Lower lobe of right lung (tissue), 2 donors: ENCODE results near the gene RASSF5. TPM values are rescaled to one million over a fixed set of nuclear protein-coding genes. Genes with fewer than 3 reads are reported as not detected.

ENCODE experiments used
- ATAC-seq, 2 donors: fragments of 200-7000 bp; cut with Tn5 transposase; one replicate each; pipeline ENCODE4 v1.9.1; 2020 to 2022; ENCODE audit warnings: mild to moderate bottlenecking in 2 of 2, moderate library complexity in 2 of 2
- DNase-seq: peaks from one replicate; pipeline ENCODE4 v3.0.0-alpha.2; 2020
- H3K27ac ChIP-seq: fragments of 200-600 bp; one replicate; pipeline ENCODE4 v1.8.0; 2022
- H3K27me3 ChIP-seq: fragments of 200-600 bp; one replicate; pipeline ENCODE4 v1.8.0; 2022; ENCODE audit warnings: low read depth
- H3K36me3 ChIP-seq: fragments of 200-600 bp; one replicate; pipeline ENCODE4 v1.8.0; 2022; ENCODE audit warnings: mild to moderate bottlenecking
- H3K4me1 ChIP-seq: fragments of 200-600 bp; one replicate; pipeline ENCODE4 v1.8.0; 2022
- H3K4me3 ChIP-seq: fragments of 200-600 bp; one replicate; pipeline ENCODE4 v1.8.0; 2022; ENCODE audit warnings: mild to moderate bottlenecking
- H3K9me3 ChIP-seq: fragments of 200-600 bp; one replicate; pipeline ENCODE4 v1.8.0; 2022
- intact Hi-C: fragments of 100-400 bp; cut with DNase I; formaldehyde crosslinking; loops from one replicate; pipeline ENCODE4 v1.11.0; 2022
- total RNA-seq: library from RNA; stranded (reverse); fragmentation: NEBNext Ultra II Directional; extraction: Animal tissue kit (Norgen Biotek cat#: 25700); gene quantifications from one replicate; pipeline ENCODE4 v1.2.1, GENCODE V29; 2021
- TF ChIP-seq, protein P1 (sequence below): fragments of 200-600 bp; IDR thresholded peaks from one replicate; pipeline ENCODE4 v1.8.0; 2022; ENCODE audit warnings: antibody characterized with exemption, mild to moderate bottlenecking
- donor health status: DM: no; HTN: yes; CAD: no; lungs with severe emphysema.

RASSF5 gene
- total RNA-seq, 1 donor from 2014 or later: 48.2 TPM

DNA sequence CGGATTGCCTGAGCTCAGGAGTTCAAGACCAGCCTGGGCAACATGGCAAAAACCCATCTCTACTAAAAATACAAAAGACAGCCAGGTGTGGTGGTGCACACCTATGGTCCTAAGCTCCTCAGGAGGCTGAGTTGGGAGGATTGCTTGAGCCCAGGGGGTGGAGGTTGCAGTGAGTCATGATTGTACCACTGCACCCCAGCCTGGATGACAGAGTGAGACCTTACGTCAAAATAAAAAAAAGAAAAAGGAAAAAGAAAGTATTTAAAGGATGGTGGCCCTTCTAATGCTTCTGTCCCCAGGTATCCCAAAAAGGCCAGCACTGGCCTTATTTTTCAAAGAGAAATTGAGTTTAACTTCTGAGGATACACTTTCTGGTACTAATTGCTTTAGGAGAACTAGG, 35.3 kb upstream of the RASSF5 start:
- ATAC-seq (no peak), DNase-seq (no peak)
- TF ChIP-seq, protein P1, sequence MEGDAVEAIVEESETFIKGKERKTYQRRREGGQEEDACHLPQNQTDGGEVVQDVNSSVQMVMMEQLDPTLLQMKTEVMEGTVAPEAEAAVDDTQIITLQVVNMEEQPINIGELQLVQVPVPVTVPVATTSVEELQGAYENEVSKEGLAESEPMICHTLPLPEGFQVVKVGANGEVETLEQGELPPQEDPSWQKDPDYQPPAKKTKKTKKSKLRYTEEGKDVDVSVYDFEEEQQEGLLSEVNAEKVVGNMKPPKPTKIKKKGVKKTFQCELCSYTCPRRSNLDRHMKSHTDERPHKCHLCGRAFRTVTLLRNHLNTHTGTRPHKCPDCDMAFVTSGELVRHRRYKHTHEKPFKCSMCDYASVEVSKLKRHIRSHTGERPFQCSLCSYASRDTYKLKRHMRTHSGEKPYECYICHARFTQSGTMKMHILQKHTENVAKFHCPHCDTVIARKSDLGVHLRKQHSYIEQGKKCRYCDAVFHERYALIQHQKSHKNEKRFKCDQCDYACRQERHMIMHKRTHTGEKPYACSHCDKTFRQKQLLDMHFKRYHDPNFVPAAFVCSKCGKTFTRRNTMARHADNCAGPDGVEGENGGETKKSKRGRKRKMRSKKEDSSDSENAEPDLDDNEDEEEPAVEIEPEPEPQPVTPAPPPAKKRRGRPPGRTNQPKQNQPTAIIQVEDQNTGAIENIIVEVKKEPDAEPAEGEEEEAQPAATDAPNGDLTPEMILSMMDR: no peak
- no peak overlapping the region for H3K4me3 ChIP-seq
- no peak overlapping the region for H3K27ac ChIP-seq
- no peaks in the 10 kb centered on the region for H3K27me3 ChIP-seq
- H3K9me3 ChIP-seq: no peaks in the 10 kb centered on the region
- intact Hi-C loops: no loop called here
- peaks cover 56% of the 10 kb centered on the region for H3K4me1 ChIP-seq
- peaks cover 21% of the 10 kb centered on the region for H3K36me3 ChIP-seq

DNA sequence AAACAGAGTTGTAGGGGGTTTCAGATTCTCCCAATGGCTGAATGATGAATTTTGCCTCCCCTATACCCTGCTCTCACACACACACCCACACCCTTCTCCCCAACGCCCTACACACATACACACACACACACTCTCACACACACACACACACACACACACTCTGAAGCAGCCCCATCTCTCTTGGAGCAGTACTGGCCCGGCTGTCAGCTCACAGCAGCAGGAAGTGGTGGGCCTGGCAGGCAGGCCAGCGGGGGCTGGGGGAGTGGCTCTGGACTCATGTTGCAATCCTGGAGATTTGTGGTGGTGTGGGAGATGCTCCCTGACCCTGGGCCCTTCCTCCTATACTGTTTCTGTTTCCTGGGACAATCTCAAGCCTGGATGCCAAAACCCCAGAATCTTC, 34.9 kb upstream of the RASSF5 start:
- Histone ChIP-seq H3K36me3 (peaks cover 24% of the 10 kb centered on the region), H3K27me3 (no peaks in the 10 kb centered on the region), H3K9me3 (no peaks in the 10 kb centered on the region), H3K27ac (no peak overlapping the region), H3K4me1 (peaks cover 53% of the 10 kb centered on the region), H3K4me3 (no peak overlapping the region)
- intact Hi-C loops: no loop called here
- ATAC-seq (peak; percentile 30 to 37), DNase-seq (peak; percentile 75)
- TF ChIP-seq, protein P1: no peak

DNA sequence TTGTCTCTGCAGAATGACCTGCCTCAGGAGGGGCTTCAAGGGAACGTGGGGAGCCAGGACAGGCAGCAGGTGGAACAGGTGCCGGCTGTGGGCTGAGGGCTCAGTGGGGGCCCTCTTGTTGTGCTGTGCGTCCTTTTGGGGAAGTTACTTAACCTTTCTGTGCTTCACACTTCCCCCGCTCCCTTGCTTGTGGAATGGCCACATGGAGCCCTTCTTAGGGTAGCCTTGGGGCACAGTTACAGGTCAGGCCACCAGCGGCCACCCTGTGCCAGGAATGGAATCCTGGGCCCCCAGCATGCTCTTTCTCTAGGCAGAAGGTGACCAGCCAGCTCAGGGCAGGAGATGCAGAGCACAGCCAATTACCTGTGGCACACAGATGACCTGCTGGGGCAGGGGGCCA, 34.4 kb upstream of the RASSF5 start:
- H3K27me3 ChIP-seq: no peaks in the 10 kb centered on the region
- no peak overlapping the region for H3K4me3 ChIP-seq
- ATAC-seq: no peak
- peaks cover 48% of the 10 kb centered on the region for H3K4me1 ChIP-seq
- no peak for DNase-seq
- peak overlapping the region; percentile 18 for H3K27ac ChIP-seq
- H3K9me3 ChIP-seq: no peaks in the 10 kb centered on the region
- H3K36me3 ChIP-seq: peaks cover 29% of the 10 kb centered on the region
- TF ChIP-seq, protein P1: no peak
- intact Hi-C loops: no loop called here

DNA sequence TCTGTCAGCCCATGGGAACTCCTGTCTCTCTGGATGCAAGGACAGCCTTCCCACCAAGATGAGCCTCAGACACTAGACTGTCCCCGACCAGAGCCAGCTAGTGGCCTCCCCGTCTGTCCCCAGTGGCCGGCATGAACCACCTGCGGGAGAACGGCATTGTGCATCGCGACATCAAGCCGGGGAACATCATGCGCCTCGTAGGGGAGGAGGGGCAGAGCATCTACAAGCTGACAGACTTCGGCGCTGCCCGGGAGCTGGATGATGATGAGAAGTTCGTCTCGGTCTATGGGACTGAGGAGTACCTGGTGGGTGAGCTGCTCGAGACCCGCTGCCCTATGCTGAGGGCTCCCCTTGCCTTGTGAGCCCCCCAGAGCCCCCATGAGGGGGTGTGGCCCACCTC, 31.3 kb upstream of the RASSF5 start:
- Histone ChIP-seq H3K27ac (no peak overlapping the region), H3K4me3 (no peak overlapping the region), H3K27me3 (no peaks in the 10 kb centered on the region), H3K9me3 (no peaks in the 10 kb centered on the region), H3K4me1 (peaks cover 20% of the 10 kb centered on the region), H3K36me3 (peaks cover 42% of the 10 kb centered on the region)
- ATAC-seq: no peak
- intact Hi-C loops: no loop called here
- TF ChIP-seq, protein P1: no peak
- no peak for DNase-seq

DNA sequence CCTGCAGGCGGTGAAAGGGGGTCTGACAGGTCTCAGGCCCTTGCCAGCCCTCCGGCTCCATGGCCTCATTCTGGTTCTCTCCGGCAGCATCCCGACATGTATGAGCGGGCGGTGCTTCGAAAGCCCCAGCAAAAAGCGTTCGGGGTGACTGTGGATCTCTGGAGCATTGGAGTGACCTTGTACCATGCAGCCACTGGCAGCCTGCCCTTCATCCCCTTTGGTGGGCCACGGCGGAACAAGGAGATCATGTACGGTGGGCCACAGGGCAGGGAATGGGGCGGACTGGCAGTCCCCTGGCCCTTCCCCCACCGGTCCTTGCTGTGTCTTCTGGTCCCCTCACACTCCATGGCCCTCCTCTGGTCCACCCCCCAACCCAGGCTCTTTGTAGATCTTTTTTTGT, 30.7 kb upstream of the RASSF5 start:
- DNase-seq (no peak), ATAC-seq (no peak)
- Histone ChIP-seq H3K27ac (no peak overlapping the region), H3K4me1 (peaks cover 15% of the 10 kb centered on the region), H3K4me3 (no peak overlapping the region), H3K27me3 (no peaks in the 10 kb centered on the region), H3K36me3 (peaks cover 42% of the 10 kb centered on the region), H3K9me3 (no peaks in the 10 kb centered on the region)
- TF ChIP-seq, protein P1: no peak
- intact Hi-C loops: no loop called here

DNA sequence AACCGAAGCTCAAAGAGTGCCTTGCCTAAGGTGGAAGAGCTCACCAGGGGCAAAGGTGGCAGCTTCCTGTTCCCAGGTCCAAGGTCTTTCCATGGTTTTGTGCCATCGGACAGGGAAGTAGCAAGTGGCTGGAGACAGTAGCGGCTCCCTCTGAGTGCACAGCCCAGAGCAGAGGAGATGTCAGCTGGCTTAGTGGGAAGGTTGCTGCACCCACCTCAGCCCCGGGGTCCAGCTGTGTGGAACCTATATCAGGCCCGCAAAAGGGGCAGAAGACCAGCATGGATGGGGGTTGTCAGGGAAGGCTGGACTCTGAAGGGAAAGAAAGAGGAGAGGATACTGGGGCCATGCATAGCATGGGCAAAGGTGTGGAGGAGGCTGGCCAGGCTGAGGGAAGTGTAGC, 30.2 kb upstream of the RASSF5 start:
- Histone ChIP-seq H3K9me3 (no peaks in the 10 kb centered on the region), H3K4me3 (no peak overlapping the region), H3K4me1 (peaks cover 10% of the 10 kb centered on the region), H3K36me3 (peaks cover 42% of the 10 kb centered on the region), H3K27me3 (no peaks in the 10 kb centered on the region), H3K27ac (no peak overlapping the region)
- DNase-seq: no peak
- intact Hi-C loops: no loop called here
- TF ChIP-seq, protein P1: no peak
- ATAC-seq: no peak
